ENCODE data around the gene NLRC4.

Gene NLRC4

GRCh38 chr2:32250290-32250689 lies 14.4 kb downstream of the NLRC4 start:
- H3F3A ChIP-seq (ENCODE audit: control insufficient read depth, insufficient read depth): no peaks in the 10 kb centered on the region
- H3K4me2 ChIP-seq (ENCODE audit: low read length): no peak overlapping the region
- H3K9me3 ChIP-seq (ENCODE audit: control insufficient read depth, insufficient read depth, low read length): no peaks in the 10 kb centered on the region
- TF ChIP-seq EZH2phosphoT487 (IDR thresholded peaks at IDR 0.05; ENCODE audit: borderline replicate concordance, low read length) (no peak), CTCF (IDR thresholded peaks at IDR 0.05; ENCODE audit: low read depth, low read length, poor library complexity, severe bottlenecking) (no peak)
- no peak overlapping the region for H3K4me3 ChIP-seq (ENCODE audit: low read length)
- no peaks in the 10 kb centered on the region for H3K27me3 ChIP-seq (ENCODE audit: control insufficient read depth, low read length)
- H3K36me3 ChIP-seq (ENCODE audit: control insufficient read depth, low read length): no peaks in the 10 kb centered on the region
- no peaks in the 10 kb centered on the region for H3K79me2 ChIP-seq (ENCODE audit: control insufficient read depth, low read length)
- no peaks in the 10 kb centered on the region for H3K4me1 ChIP-seq (ENCODE audit: control insufficient read depth, low read length)
- H4K20me1 ChIP-seq (ENCODE audit: control insufficient read depth, insufficient read depth, low read depth, low read length): no peaks in the 10 kb centered on the region
- H3K27ac ChIP-seq (ENCODE audit: low read depth, low read length): no peak overlapping the region
- H3K9me2 ChIP-seq (replicated peaks; ENCODE audit: control insufficient read depth, low read length): no peaks in the 10 kb centered on the region

GRCh38 chr2:32249731-32250236 lies 14.9 kb downstream of the NLRC4 start:
- Histone ChIP-seq H3K27me3 (ENCODE audit: control insufficient read depth, low read length) (no peaks in the 10 kb centered on the region), H3K4me1 (ENCODE audit: control insufficient read depth, low read length) (no peaks in the 10 kb centered on the region), H3K27ac (ENCODE audit: low read depth, low read length) (no peak overlapping the region), H3K36me3 (ENCODE audit: control insufficient read depth, low read length) (no peaks in the 10 kb centered on the region), H3K9me3 (ENCODE audit: control insufficient read depth, insufficient read depth, low read length) (no peaks in the 10 kb centered on the region), H3F3A (ENCODE audit: control insufficient read depth, insufficient read depth) (no peaks in the 10 kb centered on the region), H3K4me3 (ENCODE audit: low read length) (no peak overlapping the region), H3K9me2 (replicated peaks; ENCODE audit: control insufficient read depth, low read length) (no peaks in the 10 kb centered on the region), H4K20me1 (ENCODE audit: control insufficient read depth, insufficient read depth, low read depth, low read length) (no peaks in the 10 kb centered on the region), H3K4me2 (ENCODE audit: low read length) (no peak overlapping the region), H3K79me2 (ENCODE audit: control insufficient read depth, low read length) (no peaks in the 10 kb centered on the region)
- no peak for TF ChIP-seq EZH2phosphoT487 (IDR thresholded peaks at IDR 0.05; ENCODE audit: borderline replicate concordance, low read length)
- no peak for TF ChIP-seq CTCF (IDR thresholded peaks at IDR 0.05; ENCODE audit: low read depth, low read length, poor library complexity, severe bottlenecking)

GRCh38 chr2:32248299-32248698 lies 16.4 kb downstream of the NLRC4 start:
- H3K79me2 ChIP-seq (ENCODE audit: control insufficient read depth, low read length): no peaks in the 10 kb centered on the region
- no peaks in the 10 kb centered on the region for H3K36me3 ChIP-seq (ENCODE audit: control insufficient read depth, low read length)
- TF ChIP-seq EZH2phosphoT487 (IDR thresholded peaks at IDR 0.05; ENCODE audit: borderline replicate concordance, low read length): no peak
- no peak for TF ChIP-seq CTCF (IDR thresholded peaks at IDR 0.05; ENCODE audit: low read depth, low read length, poor library complexity, severe bottlenecking)
- H3K9me2 ChIP-seq (replicated peaks; ENCODE audit: control insufficient read depth, low read length): no peaks in the 10 kb centered on the region
- H3K4me3 ChIP-seq (ENCODE audit: low read length): no peak overlapping the region
- H4K20me1 ChIP-seq (ENCODE audit: control insufficient read depth, insufficient read depth, low read depth, low read length): no peaks in the 10 kb centered on the region
- no peak overlapping the region for H3K27ac ChIP-seq (ENCODE audit: low read depth, low read length)
- H3K4me2 ChIP-seq (ENCODE audit: low read length): no peak overlapping the region
- no peaks in the 10 kb centered on the region for H3K9me3 ChIP-seq (ENCODE audit: control insufficient read depth, insufficient read depth, low read length)
- no peaks in the 10 kb centered on the region for H3K27me3 ChIP-seq (ENCODE audit: control insufficient read depth, low read length)
- no peaks in the 10 kb centered on the region for H3F3A ChIP-seq (ENCODE audit: control insufficient read depth, insufficient read depth)
- no peaks in the 10 kb centered on the region for H3K4me1 ChIP-seq (ENCODE audit: control insufficient read depth, low read length)

Measured in DOHH2 (cell line).